A673 (cell line): ENCODE measurements around the gene OGA. TPM values are rescaled to one million over a fixed set of nuclear protein-coding genes. Genes with fewer than 3 reads are reported as not detected.
A peak's percentile ranks its signal among the peaks of the same experiment; 100 is the strongest.

Experiments used
- BruUV-seq: library from RNA; stranded (reverse); fragments of 400-500 nt; replicated peaks from 2 replicates; lab custom pipeline; 2021; lab: Mats Ljungman, UMichigan
- CTCF ChIA-PET: fragments of 300-600 bp; sonication (Branson Sonifier 250); formaldehyde crosslinking; loops from one replicate; lab custom pipeline; 2022; ENCODE audit warnings: antibody characterized with exemption; lab: Charles Lee
- POLR2A ChIA-PET: fragments of 300-600 bp; sonication (Branson Sonifier 250); formaldehyde crosslinking; loops from one replicate; lab custom pipeline; 2022; ENCODE audit warnings: antibody characterized with exemption; ENCODE audit not compliant: low non-redundant PET; lab: Charles Lee
- DNase-seq: peaks from one replicate; pipeline ENCODE4 v3.0.0-alpha.2; 2015; ENCODE audit warnings: low spot score
- H3K27ac ChIP-seq: fragments of 200-600 bp; sonication (generic); 2 replicates; pipeline ENCODE4 v1.5.1; 2016; ENCODE audit warnings: mixed run types, low read depth, mild to moderate bottlenecking, mixed read lengths, antibody characterized with exemption, low read length; ENCODE audit not compliant: poor library complexity, severe bottlenecking
- H3K27me3 ChIP-seq: fragments of 200-600 bp; sonication (generic); replicated peaks from 2 replicates; pipeline ENCODE4 v1.6.1; 2017; ENCODE audit warnings: mixed run types, low read depth, mild to moderate bottlenecking, mixed read lengths, antibody characterized with exemption, low read length; ENCODE audit not compliant: insufficient read depth, poor library complexity
- H3K36me3 ChIP-seq: fragments of 200-600 bp; sonication (generic); 2 replicates; pipeline ENCODE4 v1.6.1; 2016; ENCODE audit warnings: mixed run types, mild to moderate bottlenecking, mixed read lengths, antibody characterized with exemption, low read length; ENCODE audit not compliant: insufficient read depth, poor library complexity, severe bottlenecking
- H3K4me1 ChIP-seq: fragments of 200-600 bp; sonication (generic); 2 replicates; pipeline ENCODE4 v1.6.1; 2017; ENCODE audit warnings: mixed run types, mild to moderate bottlenecking, mixed read lengths, antibody characterized with exemption, low read length; ENCODE audit not compliant: insufficient read depth, poor library complexity, severe bottlenecking
- H3K4me3 ChIP-seq: fragments of 200-600 bp; sonication (generic); 2 replicates; pipeline ENCODE4 v1.5.1; 2016; ENCODE audit warnings: low read depth, mixed run types, mild to moderate bottlenecking, mixed read lengths, low read length; ENCODE audit not compliant: poor library complexity, severe bottlenecking
- H3K9me3 ChIP-seq: fragments of 200-600 bp; sonication (generic); 2 replicates; pipeline ENCODE4 v1.6.1; 2016; ENCODE audit warnings: mixed run types, low read depth, mild to moderate bottlenecking, mixed read lengths, antibody characterized with exemption, low read length; ENCODE audit not compliant: poor library complexity, severe bottlenecking
- CTCF ChIP-seq: fragments of 300-800, 200-600 bp; sonication (generic); conservative IDR thresholded peaks from 2 replicates; pipeline ENCODE4 v1.5.1; 2017; ENCODE audit warnings: low read depth, mild to moderate bottlenecking, antibody characterized with exemption, low read length, moderate library complexity, mixed read lengths
- EZH2 ChIP-seq: fragments of 200-600 bp; sonication (generic); IDR thresholded peaks from 2 replicates; pipeline ENCODE4 v1.6.1; 2017; ENCODE audit warnings: borderline replicate concordance, low read depth, mild to moderate bottlenecking, mixed read lengths, antibody characterized with exemption, low read length; ENCODE audit not compliant: poor library complexity, severe bottlenecking
- intact Hi-C: fragments of 100-400 bp; cut with micrococcal nuclease; formaldehyde crosslinking; loops from one replicate; pipeline ENCODE4 v1.10.0; 2022; ENCODE audit not compliant: unreplicated experiment
- total RNA-seq: library from RNA; stranded (reverse); gene quantifications from 2 replicates; pipeline ENCODE4 v1.2.3, GENCODE V29; 2021

The OGA gene
- total RNA-seq, 1 experiment from 2014 or later, result 109 TPM

GRCh38 chr10:101775273-101776160 lies 42.7 kb downstream of the OGA start, which contains the start of gene FGF8:
Gene FGF8, minus strand, starts transcription at chr10:101776114. Its CDS starts 214 bp downstream, at chr10:101775900.
- BruUV-seq, result no TSS peak
- Histone ChIP-seq H3K4me1 (peaks cover 15% of the 10 kb centered on the region), H3K27me3 (peaks cover 48% of the 10 kb centered on the region), H3K36me3 (no peaks in the 10 kb centered on the region), H3K9me3 (no peaks in the 10 kb centered on the region), H3K27ac (no peak within 1 kb of the TSS), H3K4me3 (peak within 1 kb of the TSS; percentile 19)
- CTCF ChIA-PET, result no interaction called here
- no peak for DNase-seq
- POLR2A ChIA-PET, result no interaction called here
- intact Hi-C loops, result no loop called here
- TF ChIP-seq CTCF (no peak), EZH2 (peak; percentile 94)

GRCh38 chr10:101774589-101775272 lies 43.5 kb downstream of the OGA start:
- H3K27me3 ChIP-seq, result peaks cover 48% of the 10 kb centered on the region
- BruUV-seq, result no TSS peak
- TF ChIP-seq CTCF (no peak), EZH2 (no peak)

GRCh38 chr10:101773923-101774588 lies 44.2 kb downstream of the OGA start:
- intact Hi-C loops, result no loop called here
- Histone ChIP-seq H3K27ac (no peak overlapping the region), H3K36me3 (no peaks in the 10 kb centered on the region), H3K4me3 (no peak overlapping the region), H3K27me3 (peaks cover 48% of the 10 kb centered on the region), H3K4me1 (peaks cover 17% of the 10 kb centered on the region), H3K9me3 (no peaks in the 10 kb centered on the region)
- no peak for DNase-seq
- no TSS peak for BruUV-seq
- TF ChIP-seq CTCF, result no peak
- TF ChIP-seq EZH2, result peak; percentile 45
- ChIA-PET POLR2A (no interaction called here), CTCF (no interaction called here)

More at GRCh38 chr10:101774589-101775272, 43.5 kb downstream of the OGA start:
- no peaks in the 10 kb centered on the region for H3K9me3 ChIP-seq
- ChIA-PET CTCF (no interaction called here), POLR2A (no interaction called here)
- intact Hi-C loops, result no loop called here
- no peak for DNase-seq
- H3K27ac ChIP-seq, result no peak overlapping the region
- H3K36me3 ChIP-seq, result no peaks in the 10 kb centered on the region
- peaks cover 17% of the 10 kb centered on the region for H3K4me1 ChIP-seq
- H3K4me3 ChIP-seq, result no peak overlapping the region
